HEK293 (cell line): ENCODE results near the gene TIAM2.
A peak's percentile ranks its signal among the peaks of the same experiment; 100 is the strongest.

ENCODE experiments used
- AEBP2 ChIP-seq: fragments of 450-650 bp; formaldehyde crosslinking; IDR thresholded peaks from 2 replicates; pipeline ENCODE4 v1.5.1; 2016; ENCODE audit warnings: missing biosample characterization, missing genetic modification characterization, borderline replicate concordance
- CTCF ChIP-seq: fragments of 450-650 bp; formaldehyde crosslinking; IDR thresholded peaks from 2 replicates; pipeline ENCODE4 v1.5.1; 2016; ENCODE audit warnings: missing biosample characterization, missing genetic modification characterization
- KLF17 ChIP-seq: fragments of 450-650 bp; formaldehyde crosslinking; IDR thresholded peaks from 2 replicates; pipeline ENCODE4 v1.5.1; 2016; ENCODE audit warnings: missing biosample characterization, missing genetic modification characterization
- PRDM10 ChIP-seq: fragments of 450-650 bp; formaldehyde crosslinking; IDR thresholded peaks from 2 replicates; pipeline ENCODE4 v1.5.1; 2016; ENCODE audit warnings: missing biosample characterization, missing genetic modification characterization
- TRIM28 ChIP-seq: IDR thresholded peaks from 2 replicates; pipeline ENCODE4 v1.6.1; 2011; ENCODE audit warnings: low read length, control low read depth, borderline replicate concordance
- ZBTB1 ChIP-seq: fragments of 450-650 bp; formaldehyde crosslinking; IDR thresholded peaks from 2 replicates; pipeline ENCODE4 v1.5.1; 2016; ENCODE audit warnings: missing biosample characterization, missing genetic modification characterization
- ZBTB10 ChIP-seq: fragments of 450-650 bp; formaldehyde crosslinking; IDR thresholded peaks from 2 replicates; pipeline ENCODE4 v1.5.1; 2016; ENCODE audit warnings: missing biosample characterization, missing genetic modification characterization
- ZFHX2 ChIP-seq: fragments of 450-650 bp; formaldehyde crosslinking; conservative IDR thresholded peaks from 2 replicates; pipeline ENCODE4 v1.5.1; 2016; ENCODE audit warnings: missing biosample characterization, missing genetic modification characterization
- ZNF18 ChIP-seq: fragments of 450-650 bp; formaldehyde crosslinking; IDR thresholded peaks from 2 replicates; pipeline ENCODE4 v1.5.1; 2016; ENCODE audit warnings: missing biosample characterization, missing genetic modification characterization
- ZNF26 ChIP-seq: fragments of 450-650 bp; formaldehyde crosslinking; IDR thresholded peaks from 2 replicates; pipeline ENCODE4 v1.5.1; 2016; ENCODE audit warnings: missing biosample characterization, missing genetic modification characterization
- ZNF350 ChIP-seq: fragments of 450-650 bp; formaldehyde crosslinking; IDR thresholded peaks from 2 replicates; pipeline ENCODE4 v1.5.0; 2017; ENCODE audit warnings: missing biosample characterization, mild to moderate bottlenecking, missing genetic modification characterization
- ZNF366 ChIP-seq: fragments of 450-650 bp; formaldehyde crosslinking; conservative IDR thresholded peaks from 2 replicates; pipeline ENCODE4 v1.5.1; 2016; ENCODE audit warnings: missing biosample characterization, missing genetic modification characterization
- ZNF513 ChIP-seq: fragments of 450-650 bp; IDR thresholded peaks from 2 replicates; pipeline ENCODE4 v1.5.1; 2018; ENCODE audit warnings: missing biosample characterization, missing genetic modification characterization
- ZNF530 ChIP-seq: fragments of 450-650 bp; formaldehyde crosslinking; IDR thresholded peaks from 2 replicates; pipeline ENCODE4 v1.5.1; 2016; ENCODE audit warnings: low read depth, missing biosample characterization, missing genetic modification characterization
- ZNF548 ChIP-seq: fragments of 450-650 bp; formaldehyde crosslinking; IDR thresholded peaks from 2 replicates; pipeline ENCODE4 v1.5.1; 2016; ENCODE audit warnings: missing biosample characterization, missing genetic modification characterization
- ZNF560 ChIP-seq: fragments of 450-650 bp; formaldehyde crosslinking; IDR thresholded peaks from 2 replicates; pipeline ENCODE4 v1.5.1; 2017; ENCODE audit warnings: missing biosample characterization, missing genetic modification characterization, borderline replicate concordance
- ZNF692 ChIP-seq: fragments of 450-650 bp; formaldehyde crosslinking; IDR thresholded peaks from 2 replicates; pipeline ENCODE4 v1.5.1; 2016; ENCODE audit warnings: missing biosample characterization, missing genetic modification characterization
- ZNF843 ChIP-seq: fragments of 450-650 bp; formaldehyde crosslinking; IDR thresholded peaks from 2 replicates; pipeline ENCODE4 v1.5.1; 2016; ENCODE audit warnings: missing biosample characterization, missing genetic modification characterization
- ZSCAN4 ChIP-seq: fragments of 450-650 bp; formaldehyde crosslinking; IDR thresholded peaks from 2 replicates; pipeline ENCODE4 v1.5.1; 2017; ENCODE audit warnings: missing biosample characterization, missing genetic modification characterization

The TIAM2 gene

GRCh38 chr6:155085582-155086257 lies 90.6 kb downstream of the TIAM2 start (continued):
- TF ChIP-seq AEBP2 (tag by site-specific recombination) (no peak), ZNF548 (tag by site-specific recombination) (no peak), ZNF18 (tag by site-specific recombination) (no peak), ZSCAN4 (no peak), ZNF692 (tag by site-specific recombination) (no peak), ZNF366 (tag by site-specific recombination) (peak; percentile 72), CTCF (tag by site-specific recombination) (no peak), ZFHX2 (tag by site-specific recombination) (no peak), KLF17 (tag by site-specific recombination) (peak; percentile 79), TRIM28 (no peak), ZNF26 (tag by site-specific recombination) (no peak), ZBTB1 (tag by site-specific recombination) (no peak), ZNF513 (tag by site-specific recombination) (no peak), ZBTB10 (tag by site-specific recombination) (no peak), ZNF560 (tag by site-specific recombination) (no peak), ZNF843 (no peak), ZNF530 (tag by site-specific recombination) (no peak), PRDM10 (tag by site-specific recombination) (no peak), ZNF350 (no peak)
